Measurements from ENCODE around the gene CDKAL1. TPM values are rescaled to one million over a fixed set of nuclear protein-coding genes. Genes with fewer than 3 reads are reported as not detected.

Gene CDKAL1
- total and polyA plus RNA-seq, 2 of the 13 experiments (the other 11 are each of a cell fraction or from before 2014, with no cell fraction given) = 9.5 to 27.7 TPM

DNA sequence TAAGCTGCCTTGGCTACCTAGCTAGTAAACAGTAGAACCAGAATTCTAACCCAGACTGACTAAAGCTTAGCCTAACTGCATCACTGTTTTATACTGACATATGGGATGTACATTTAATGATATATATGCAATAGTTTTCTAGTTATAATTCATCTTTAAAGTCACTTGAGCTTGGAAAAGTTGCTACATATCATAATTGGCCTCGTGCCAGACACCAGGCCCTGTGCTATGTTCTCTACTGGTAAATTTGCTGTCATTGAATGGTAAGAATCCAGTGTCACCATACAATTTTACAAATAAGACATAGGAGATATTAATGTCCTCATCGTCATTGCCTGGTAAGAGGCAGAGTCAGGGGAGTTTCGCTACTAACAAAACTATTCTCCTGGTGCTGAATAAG lies 396.8 kb downstream of the CDKAL1 start:
- Histone ChIP-seq H4K20me1 (ENCODE audit: insufficient read depth, low read length) (no peaks in the 10 kb centered on the region), H3K4me2 (ENCODE audit: low read depth, low read length) (no peak overlapping the region), H3K4me3 (replicated peaks in 1 of 3; ENCODE audit: insufficient read depth in 1 of 3, low read depth in 2 of 3, low read length in 3 of 3) (no peak overlapping the region), H2AFZ (ENCODE audit: low read length) (no peak overlapping the region), H3K27me3 (ENCODE audit: control insufficient read depth in 1 of 2, insufficient read depth in 2 of 2, low read length in 2 of 2) (no peaks in the 10 kb centered on the region), H3K9me3 (ENCODE audit: low read length) (no peaks in the 10 kb centered on the region), H3K79me2 (ENCODE audit: insufficient read depth, low read length) (no peaks in the 10 kb centered on the region), H3K4me1 (ENCODE audit: insufficient read depth, low read length) (peaks cover 20% of the 10 kb centered on the region), H3K27ac (ENCODE audit: extremely low read length, insufficient read depth, low read length) (no peak overlapping the region), H3K9ac (ENCODE audit: insufficient read depth, low read depth, low read length) (no peak overlapping the region), H3K36me3 (replicated peaks in 1 of 2; ENCODE audit: control insufficient read depth in 1 of 2, insufficient read depth in 2 of 2, low read length in 2 of 2) (no peaks in the 10 kb centered on the region)
- no peak for DNase-seq (ENCODE audit: low spot score)
- no peak for ATAC-seq
- no peak for FAIRE-seq
- ChIA-PET CTCF (ENCODE audit: low intra/inter-chr PET ratio, low total read pairs) (no interaction called here), POLR2A (no interaction called here)
- BruUV-seq (replicated peaks) = no TSS peak
- in situ Hi-C loops (cut with HindIII; ENCODE audit: extremely low pct_ligation_motif_present, low pct_unique_long_range_greater_than_20kb) (no loop called here), intact Hi-C loops (cut with micrococcal nuclease; ENCODE audit: unreplicated experiment) (no loop called here)
- TF ChIP-seq ZBTB49 (CRISPR knock-in tag; IDR thresholded peaks at IDR 0.05; ENCODE audit: borderline replicate concordance) = no peak
- no peak for TF ChIP-seq MYC (CRISPR knock-in tag; IDR thresholded peaks at IDR 0.05; ENCODE audit: borderline replicate concordance)
- TF ChIP-seq ZBTB21 (CRISPR knock-in tag; IDR thresholded peaks at IDR 0.05) = no peak
- no peak for TF ChIP-seq NFKB2 (CRISPR knock-in tag; IDR thresholded peaks at IDR 0.05; ENCODE audit: borderline replicate concordance)
- no peak for TF ChIP-seq ZNF292 (CRISPR knock-in tag; IDR thresholded peaks at IDR 0.05; ENCODE audit: borderline replicate concordance, low read depth)
- TF ChIP-seq, protein P1, sequence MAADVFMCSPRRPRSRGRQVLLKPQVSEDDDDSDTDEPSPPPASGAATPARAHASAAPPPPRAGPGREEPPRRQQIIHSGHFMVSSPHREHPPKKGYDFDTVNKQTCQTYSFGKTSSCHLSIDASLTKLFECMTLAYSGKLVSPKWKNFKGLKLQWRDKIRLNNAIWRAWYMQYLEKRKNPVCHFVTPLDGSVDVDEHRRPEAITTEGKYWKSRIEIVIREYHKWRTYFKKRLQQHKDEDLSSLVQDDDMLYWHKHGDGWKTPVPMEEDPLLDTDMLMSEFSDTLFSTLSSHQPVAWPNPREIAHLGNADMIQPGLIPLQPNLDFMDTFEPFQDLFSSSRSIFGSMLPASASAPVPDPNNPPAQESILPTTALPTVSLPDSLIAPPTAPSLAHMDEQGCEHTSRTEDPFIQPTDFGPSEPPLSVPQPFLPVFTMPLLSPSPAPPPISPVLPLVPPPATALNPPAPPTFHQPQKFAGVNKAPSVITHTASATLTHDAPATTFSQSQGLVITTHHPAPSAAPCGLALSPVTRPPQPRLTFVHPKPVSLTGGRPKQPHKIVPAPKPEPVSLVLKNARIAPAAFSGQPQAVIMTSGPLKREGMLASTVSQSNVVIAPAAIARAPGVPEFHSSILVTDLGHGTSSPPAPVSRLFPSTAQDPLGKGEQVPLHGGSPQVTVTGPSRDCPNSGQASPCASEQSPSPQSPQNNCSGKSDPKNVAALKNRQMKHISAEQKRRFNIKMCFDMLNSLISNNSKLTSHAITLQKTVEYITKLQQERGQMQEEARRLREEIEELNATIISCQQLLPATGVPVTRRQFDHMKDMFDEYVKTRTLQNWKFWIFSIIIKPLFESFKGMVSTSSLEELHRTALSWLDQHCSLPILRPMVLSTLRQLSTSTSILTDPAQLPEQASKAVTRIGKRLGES (CRISPR knock-in tag; IDR thresholded peaks at IDR 0.05; ENCODE audit: borderline replicate concordance) = no peak
- no peak for TF ChIP-seq ZNF761 (CRISPR knock-in tag; conservative IDR thresholded peaks at IDR 0.05)
- TF ChIP-seq ZNF121 (CRISPR knock-in tag; IDR thresholded peaks at IDR 0.05) = no peak
- no peak for TF ChIP-seq HIVEP1 (CRISPR knock-in tag; IDR thresholded peaks at IDR 0.05)
- WGBS (ENCODE audit: low lambda C conversion rate) = 93% methylated on average over 3 of the region's 3 CpGs
